ENCODE results near the gene GRM7. TPM values are rescaled to one million over a fixed set of nuclear protein-coding genes. Genes with fewer than 3 reads are reported as not detected.

GRM7 gene
- total and polyA plus RNA-seq, 8 donors = 0.05 to 2.2 TPM; not detected in 6

DNA sequence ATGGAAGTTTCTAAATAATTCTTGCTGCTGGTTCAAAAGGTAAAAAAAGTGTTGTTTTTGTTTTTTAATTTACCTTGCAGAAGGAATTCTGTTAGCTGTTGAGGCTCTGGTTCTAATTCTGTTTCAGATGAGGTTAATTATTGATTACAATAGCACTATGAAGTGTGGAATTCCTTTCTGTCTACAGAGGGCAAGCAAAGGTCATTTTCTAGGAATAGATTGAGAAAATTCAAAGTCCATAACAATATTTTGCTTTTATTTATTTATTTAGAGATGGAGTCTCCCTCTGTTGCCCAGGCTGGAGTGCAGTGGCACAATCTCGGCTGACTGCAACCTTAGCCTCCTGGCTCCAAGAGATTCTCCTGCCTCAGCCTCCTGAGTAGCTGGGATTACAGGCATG is 789.6 kb downstream of the GRM7 start:
- TF ChIP-seq, protein P1, sequence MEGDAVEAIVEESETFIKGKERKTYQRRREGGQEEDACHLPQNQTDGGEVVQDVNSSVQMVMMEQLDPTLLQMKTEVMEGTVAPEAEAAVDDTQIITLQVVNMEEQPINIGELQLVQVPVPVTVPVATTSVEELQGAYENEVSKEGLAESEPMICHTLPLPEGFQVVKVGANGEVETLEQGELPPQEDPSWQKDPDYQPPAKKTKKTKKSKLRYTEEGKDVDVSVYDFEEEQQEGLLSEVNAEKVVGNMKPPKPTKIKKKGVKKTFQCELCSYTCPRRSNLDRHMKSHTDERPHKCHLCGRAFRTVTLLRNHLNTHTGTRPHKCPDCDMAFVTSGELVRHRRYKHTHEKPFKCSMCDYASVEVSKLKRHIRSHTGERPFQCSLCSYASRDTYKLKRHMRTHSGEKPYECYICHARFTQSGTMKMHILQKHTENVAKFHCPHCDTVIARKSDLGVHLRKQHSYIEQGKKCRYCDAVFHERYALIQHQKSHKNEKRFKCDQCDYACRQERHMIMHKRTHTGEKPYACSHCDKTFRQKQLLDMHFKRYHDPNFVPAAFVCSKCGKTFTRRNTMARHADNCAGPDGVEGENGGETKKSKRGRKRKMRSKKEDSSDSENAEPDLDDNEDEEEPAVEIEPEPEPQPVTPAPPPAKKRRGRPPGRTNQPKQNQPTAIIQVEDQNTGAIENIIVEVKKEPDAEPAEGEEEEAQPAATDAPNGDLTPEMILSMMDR (IDR thresholded peaks at IDR 0.05) = no peak
- 48 to 71% (median 69%) methylated on average over 1 of the region's 1 CpG for WGBS, 5 donors

DNA sequence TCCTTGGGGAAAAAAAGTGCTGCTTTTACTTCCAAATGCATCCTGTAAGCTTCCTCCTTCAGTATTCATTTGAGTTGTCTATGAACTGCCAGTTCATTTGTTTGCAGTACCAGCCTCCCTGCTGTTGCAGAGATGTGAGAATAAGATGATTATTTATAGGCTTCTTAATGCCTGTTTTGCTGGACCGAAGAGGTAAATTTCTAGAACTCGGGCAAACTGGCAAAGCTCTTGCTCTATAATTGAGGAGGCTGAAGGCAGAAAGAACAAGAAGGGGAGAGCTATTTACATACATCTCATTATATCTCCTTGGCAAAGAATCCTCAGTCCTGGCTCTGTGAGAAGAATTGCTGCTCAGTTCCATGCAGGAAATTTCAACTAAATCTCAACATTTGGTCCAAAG is 790.4 kb downstream of the GRM7 start:
- Histone ChIP-seq H3K4me3 (no peak overlapping the region), H3K4me1 (no peaks in the 10 kb centered on the region), H3K27me3 (no peaks in the 10 kb centered on the region), H3K9me3 (no peaks in the 10 kb centered on the region), H3K27ac (no peak overlapping the region), H3K36me3 (no peaks in the 10 kb centered on the region)
- no peak for DNase-seq
- 46 to 70% (median 58%) methylated on average over 2 of the region's 2 CpGs for WGBS, 5 donors
- intact Hi-C loops (cut with DNase I; ENCODE audit: low total_unique reads) = no loop called here
- TF ChIP-seq EP300 (IDR thresholded peaks at IDR 0.05) (no peak), POLR2AphosphoS5 (IDR thresholded peaks at IDR 0.05) (no peak), POLR2A (IDR thresholded peaks at IDR 0.05) (no peak)
- TF ChIP-seq, protein P1 (IDR thresholded peaks at IDR 0.05) = no peak

More for the DNA sequence above, 789.6 kb downstream of the GRM7 start:
- intact Hi-C loops (cut with DNase I; ENCODE audit: low total_unique reads) = no loop called here
- Histone ChIP-seq H3K36me3 (no peaks in the 10 kb centered on the region), H3K27me3 (no peaks in the 10 kb centered on the region), H3K9me3 (no peaks in the 10 kb centered on the region), H3K27ac (no peak overlapping the region), H3K4me3 (no peak overlapping the region), H3K4me1 (no peaks in the 10 kb centered on the region)
- DNase-seq = no peak

DNA sequence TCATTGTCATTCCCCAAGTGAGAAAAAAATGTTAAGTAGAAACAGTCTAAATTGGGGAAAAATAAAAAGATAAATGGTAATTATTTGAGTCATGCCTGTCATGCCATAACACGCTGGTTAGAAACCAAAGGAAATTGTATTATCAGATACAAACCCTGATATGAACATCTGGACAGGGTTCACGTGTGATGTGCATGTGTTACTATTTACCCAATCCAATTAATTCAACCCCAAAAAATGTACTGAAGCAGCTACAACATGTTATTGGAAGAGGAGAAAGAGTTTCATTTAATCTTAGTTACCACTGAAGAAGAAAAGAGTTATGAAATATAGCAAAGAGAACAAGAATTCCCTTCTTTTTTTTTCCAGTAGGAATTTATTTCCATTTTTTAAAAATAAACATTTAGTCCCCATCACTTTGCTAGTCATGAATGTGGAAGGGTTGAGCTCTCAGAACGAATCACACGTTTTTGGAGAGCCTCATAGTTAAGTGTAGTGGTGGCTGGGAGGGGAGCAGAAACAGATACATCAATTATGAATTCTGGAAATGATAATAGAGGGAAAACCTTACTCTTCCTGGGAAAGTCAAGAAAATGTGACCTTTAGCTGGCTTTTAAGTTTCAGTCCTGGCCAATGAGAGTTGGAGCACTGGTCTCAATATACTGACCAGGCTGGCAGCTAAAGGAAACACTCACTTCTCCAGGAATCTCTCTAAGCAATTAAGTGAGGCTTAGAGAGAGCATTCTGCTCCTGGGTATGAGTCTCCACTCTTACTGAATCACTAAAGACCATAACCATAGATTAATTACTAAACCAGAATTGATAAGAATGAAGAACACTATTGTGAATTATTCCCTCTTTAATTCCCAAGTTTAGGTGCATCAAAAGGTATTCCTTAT is 796.5 kb downstream of the GRM7 start:
- no peaks in the 10 kb centered on the region for H3K36me3 ChIP-seq
- DNase-seq = no peak
- no peak overlapping the region for H3K27ac ChIP-seq
- no peaks in the 10 kb centered on the region for H3K27me3 ChIP-seq
- 53 to 69% (median 65%) methylated on average over 4 of the region's 4 CpGs for WGBS, 5 donors
- no peaks in the 10 kb centered on the region for H3K4me1 ChIP-seq
- H3K9me3 ChIP-seq = no peaks in the 10 kb centered on the region
- intact Hi-C loops (cut with DNase I; ENCODE audit: low total_unique reads) = no loop called here
- TF ChIP-seq, protein P1 (IDR thresholded peaks at IDR 0.05) = no peak
- TF ChIP-seq POLR2AphosphoS5 (IDR thresholded peaks at IDR 0.05) (no peak), POLR2A (IDR thresholded peaks at IDR 0.05) (no peak), EP300 (IDR thresholded peaks at IDR 0.05) (no peak)
- no peak overlapping the region for H3K4me3 ChIP-seq

DNA sequence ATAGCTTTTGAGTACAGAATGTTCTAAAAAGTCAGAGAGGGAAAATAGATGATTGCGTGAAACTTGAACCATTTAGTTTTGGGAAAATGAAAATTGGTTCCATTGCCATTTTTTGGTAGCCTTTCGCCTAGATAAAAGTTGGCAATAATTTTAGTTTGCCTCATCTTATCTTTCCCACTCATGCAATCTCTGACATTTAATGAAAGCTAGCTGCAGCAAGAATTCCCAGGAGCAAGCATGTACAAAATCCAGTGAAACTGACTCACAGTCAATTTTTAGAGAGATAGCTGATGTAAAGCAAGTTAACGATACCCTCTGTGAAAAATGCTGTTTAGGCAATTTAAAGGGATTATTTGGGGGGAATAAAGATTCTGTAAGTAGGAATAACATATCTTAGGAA is 797.4 kb downstream of the GRM7 start:
- no peak overlapping the region for H3K27ac ChIP-seq
- intact Hi-C loops (cut with DNase I; ENCODE audit: low total_unique reads) = no loop called here
- no peaks in the 10 kb centered on the region for H3K36me3 ChIP-seq
- TF ChIP-seq POLR2A (IDR thresholded peaks at IDR 0.05) (no peak), POLR2AphosphoS5 (IDR thresholded peaks at IDR 0.05) (no peak), EP300 (IDR thresholded peaks at IDR 0.05) (no peak)
- TF ChIP-seq, protein P1 (IDR thresholded peaks at IDR 0.05) = no peak
- DNase-seq = no peak
- H3K27me3 ChIP-seq = no peaks in the 10 kb centered on the region
- H3K9me3 ChIP-seq = no peaks in the 10 kb centered on the region
- 81 to 94% (median 87%) methylated on average over 3 of the region's 3 CpGs for WGBS, 5 donors
- H3K4me3 ChIP-seq = no peak overlapping the region
- no peaks in the 10 kb centered on the region for H3K4me1 ChIP-seq
